LoVo (cell line): ENCODE data around the gene PLXNA4.
"Not testable (repeated sequence)": the region's sequence is repeated elsewhere in the genome, so short reads cannot be mapped to it uniquely, and the experiment has no call there.

Source experiments
- DNase-seq: peaks from one replicate; pipeline ENCODE4 v3.0.0-alpha.2; 2016; ENCODE audit warnings: low spot score

Gene PLXNA4

GRCh38 chr7:132169730-132170129 is 406.5 kb downstream of the PLXNA4 start:
- DNase-seq: no peak

DNA sequence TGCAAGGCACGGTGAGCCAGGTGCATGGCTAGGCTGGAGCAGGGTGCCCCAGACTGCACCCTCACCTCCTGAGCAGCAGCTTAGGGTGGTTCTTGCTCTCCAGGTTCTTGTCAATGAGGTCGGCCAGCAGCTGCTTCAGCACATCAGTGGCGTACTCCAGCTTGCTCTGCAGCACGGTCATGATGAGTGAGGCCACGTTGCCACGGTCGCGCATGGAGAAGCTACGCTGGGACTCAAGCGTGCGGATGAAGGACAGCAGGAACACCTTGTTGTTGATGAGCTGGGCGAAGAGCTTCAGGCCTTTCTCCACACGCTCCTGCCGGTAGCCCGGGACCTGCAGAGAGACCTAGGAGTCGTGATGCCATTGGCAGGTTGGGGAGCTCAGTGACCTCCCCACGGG is 408.0 kb downstream of the PLXNA4 start:
- DNase-seq: no peak

GRCh38 chr7:132165695-132166094 is 410.6 kb downstream of the PLXNA4 start:
- not testable (repeated sequence) for DNase-seq

GRCh38 chr7:132164558-132165125 is 411.6 kb downstream of the PLXNA4 start:
- DNase-seq: no peak

DNA sequence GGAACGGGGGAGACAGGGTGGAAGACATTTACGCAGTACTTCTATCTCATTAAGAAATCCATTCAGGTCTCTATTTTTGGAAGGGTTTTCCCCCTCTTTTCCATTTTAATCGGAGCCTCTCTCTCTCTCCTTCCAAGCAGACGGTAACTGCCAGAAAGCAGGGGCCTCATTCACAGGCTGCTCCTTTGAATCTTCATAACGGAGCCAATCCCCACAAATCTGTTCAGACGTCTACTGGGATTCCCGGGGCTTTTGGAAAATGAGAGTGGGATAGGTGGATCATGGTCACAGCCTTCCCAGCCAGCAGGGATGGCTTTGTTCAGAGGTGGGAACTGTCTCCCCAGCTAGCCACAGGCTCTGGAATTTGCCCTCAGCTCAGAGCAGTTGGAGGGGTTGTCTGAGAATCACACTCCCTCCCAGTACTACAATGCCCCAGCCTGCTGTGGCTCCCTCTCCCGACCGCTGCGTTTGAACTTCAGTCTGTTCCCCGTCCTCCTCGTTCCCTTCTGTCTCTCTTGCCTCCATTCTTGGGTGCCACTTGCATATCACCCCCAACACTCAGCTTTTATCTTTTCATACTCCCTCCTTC is 413.6 kb downstream of the PLXNA4 start:
- no peak for DNase-seq

DNA sequence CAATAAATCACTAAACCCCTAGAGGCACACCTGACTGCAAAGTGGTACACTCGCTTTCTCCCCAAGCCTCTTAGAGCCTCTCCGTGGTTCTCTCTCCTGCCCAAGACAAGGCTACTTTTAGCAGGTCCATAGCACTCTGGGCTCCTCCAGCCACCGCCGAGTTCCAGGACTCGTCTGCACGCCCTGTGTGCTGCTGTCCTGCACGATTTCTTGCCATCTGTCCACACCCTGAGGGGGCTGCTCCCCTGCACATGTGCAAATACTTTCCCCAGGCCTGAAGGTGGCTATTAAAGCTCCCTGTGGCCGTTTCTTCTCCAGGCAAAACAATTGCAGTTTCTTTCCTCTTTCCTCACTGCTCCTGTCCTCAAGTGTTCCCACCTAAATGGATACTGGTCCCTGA is 414.3 kb downstream of the PLXNA4 start:
- DNase-seq: no peak

DNA sequence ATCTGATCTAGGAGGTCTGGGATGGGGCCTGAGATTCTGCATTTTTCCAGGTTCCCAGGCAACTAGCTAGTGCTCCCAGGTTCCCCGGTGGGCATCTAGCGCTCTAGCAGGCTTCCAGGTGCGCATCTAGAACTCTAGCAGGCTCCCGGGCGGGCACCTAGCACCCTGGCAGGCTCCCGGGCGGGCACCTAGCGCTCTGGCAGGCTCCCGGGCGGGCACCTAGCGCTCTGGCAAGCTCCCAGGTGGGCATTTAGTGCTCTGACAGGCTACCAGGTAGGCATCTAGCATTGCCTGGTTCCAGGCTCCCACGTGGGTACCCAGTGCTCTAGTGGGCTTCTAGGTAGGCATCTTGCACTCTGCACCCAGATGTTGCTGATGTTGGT is 414.7 kb downstream of the PLXNA4 start:
- no peak for DNase-seq

GRCh38 chr7:132160611-132161532 is 415.4 kb downstream of the PLXNA4 start:
- DNase-seq: no peak

GRCh38 chr7:132158841-132159240 is 417.4 kb downstream of the PLXNA4 start:
- DNase-seq: no peak

DNA sequence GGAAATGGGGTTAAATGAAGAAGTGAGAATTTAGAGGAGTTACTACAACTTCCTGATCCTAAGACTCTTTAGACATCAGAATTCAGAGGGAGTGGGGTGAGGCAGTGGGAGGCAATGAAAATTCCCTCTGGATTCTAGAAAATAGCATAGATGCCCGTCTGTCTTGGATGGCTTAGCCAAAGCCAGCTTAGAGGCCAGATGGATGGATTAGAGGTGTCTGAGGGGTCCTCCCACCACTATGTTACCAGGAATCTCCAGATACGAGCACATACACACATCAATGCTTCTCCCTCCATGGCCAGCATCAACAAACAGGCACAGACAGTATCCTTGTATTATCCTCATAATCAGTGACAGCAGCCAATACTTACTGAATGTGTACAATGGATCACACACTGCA is 418.1 kb downstream of the PLXNA4 start:
- DNase-seq: no peak

- DNase-seq: no peak
Measured at GRCh38 chr7:132155715-132156114, 420.6 kb downstream of the PLXNA4 start.

- no peak for DNase-seq
Measured at GRCh38 chr7:132154695-132155471, 421.4 kb downstream of the PLXNA4 start.

DNA sequence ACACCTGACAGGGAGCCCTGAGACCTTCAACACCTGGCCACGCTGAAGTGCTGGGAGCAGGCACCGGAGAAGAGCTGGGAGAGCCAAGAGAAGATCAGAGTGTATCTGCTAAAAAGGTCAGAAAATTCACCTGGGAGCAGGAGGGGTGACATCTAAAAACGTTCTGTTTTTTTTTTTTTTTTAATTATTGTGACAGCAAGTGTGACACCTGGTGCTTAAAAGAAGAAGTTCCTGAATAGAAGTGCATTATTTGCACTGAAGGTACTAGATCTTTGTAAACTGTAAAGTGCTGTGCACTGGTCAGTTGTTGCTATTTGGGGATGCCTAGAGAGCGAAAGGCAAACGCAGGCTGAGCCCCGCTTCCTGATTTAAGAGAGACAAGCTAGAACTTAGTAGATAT is 422.0 kb downstream of the PLXNA4 start:
- no peak for DNase-seq

- DNase-seq: no peak
Measured at GRCh38 chr7:132152131-132152889, 424.0 kb downstream of the PLXNA4 start.

DNA sequence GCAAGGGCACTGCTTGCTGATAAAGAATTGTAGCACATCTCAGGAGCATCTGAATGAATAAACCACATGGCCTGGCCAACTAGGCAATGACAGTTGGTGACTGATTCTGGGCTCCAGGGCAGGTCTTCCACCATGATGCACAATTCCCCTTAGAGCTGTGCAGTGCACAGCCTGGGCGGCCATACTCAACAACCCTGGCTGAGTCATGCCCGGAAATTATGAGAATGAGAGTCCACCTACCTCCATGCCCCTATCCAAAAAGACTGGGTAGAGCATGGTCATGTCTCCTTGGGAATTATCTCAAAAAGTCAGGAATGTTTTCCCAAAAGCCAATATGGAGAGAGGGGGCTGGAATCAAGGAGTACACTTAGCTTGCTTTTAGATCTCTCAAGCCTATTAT is 425.6 kb downstream of the PLXNA4 start:
- no peak for DNase-seq

DNA sequence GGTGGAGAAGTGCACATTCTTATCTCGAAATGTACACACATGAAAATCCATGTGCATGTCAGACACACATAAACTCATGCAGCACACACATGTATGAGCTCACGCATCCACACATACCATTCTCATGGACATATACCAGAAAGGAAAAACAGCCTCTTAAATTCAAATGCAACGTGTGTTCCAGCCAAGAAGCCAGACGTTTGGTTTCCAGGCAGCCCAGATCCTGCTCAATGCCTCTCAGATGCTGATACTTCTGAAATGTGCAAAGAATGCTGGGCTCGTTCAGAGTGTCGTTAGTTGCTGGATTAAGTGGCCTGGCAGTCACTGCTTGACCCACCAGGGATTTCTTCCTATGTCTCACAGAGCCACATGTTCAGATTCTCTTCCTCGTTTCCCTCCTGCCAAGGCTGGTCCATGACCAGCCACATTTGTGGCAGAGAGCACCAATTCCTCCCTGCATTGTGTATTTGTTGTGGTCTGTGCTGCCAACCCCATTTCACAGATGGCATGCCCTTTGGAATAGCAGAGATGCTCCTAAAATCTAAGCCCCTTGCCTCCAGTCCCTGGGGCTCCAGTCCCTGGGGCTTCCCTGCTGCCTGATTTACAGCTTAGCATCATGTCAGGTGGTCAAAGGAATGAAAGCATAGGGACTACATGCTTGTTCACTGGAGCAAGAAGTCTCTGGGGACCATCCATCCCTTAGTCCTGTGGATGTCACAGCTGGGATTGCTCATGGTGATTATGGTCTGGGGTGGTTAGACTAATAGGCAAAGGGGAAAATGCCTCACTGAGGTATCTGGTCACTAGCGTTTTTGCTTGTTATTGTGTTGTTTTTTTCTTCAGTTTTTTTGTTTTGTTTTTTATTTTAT is 426.6 kb downstream of the PLXNA4 start:
- DNase-seq: no peak

- DNase-seq: no peak
Measured at GRCh38 chr7:132148876-132149275, 427.4 kb downstream of the PLXNA4 start.

GRCh38 chr7:132145466-132145865 is 430.8 kb downstream of the PLXNA4 start:
- DNase-seq: no peak

- no peak for DNase-seq
Measured at GRCh38 chr7:132145063-132145462, 431.2 kb downstream of the PLXNA4 start.

DNA sequence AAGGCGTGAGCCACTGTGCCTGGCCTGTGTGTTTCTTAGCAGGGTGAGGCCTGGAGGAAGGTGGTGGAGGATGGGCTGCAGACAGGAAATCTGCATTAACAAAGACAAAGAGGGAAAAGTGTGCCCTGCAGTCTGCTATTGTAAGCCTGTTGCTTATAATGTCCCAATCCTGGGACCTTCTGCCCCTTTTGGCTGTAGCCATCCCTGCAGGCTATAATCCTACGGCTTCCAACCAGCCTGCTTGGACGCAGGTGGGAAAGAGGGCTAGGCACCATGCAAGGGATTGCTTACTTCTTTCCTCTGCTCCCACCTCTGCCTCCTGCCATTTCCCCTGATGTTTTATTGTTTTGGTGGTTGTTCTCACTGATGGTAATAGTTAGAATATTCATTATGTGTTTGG is 434.3 kb downstream of the PLXNA4 start:
- DNase-seq: no peak

DNA sequence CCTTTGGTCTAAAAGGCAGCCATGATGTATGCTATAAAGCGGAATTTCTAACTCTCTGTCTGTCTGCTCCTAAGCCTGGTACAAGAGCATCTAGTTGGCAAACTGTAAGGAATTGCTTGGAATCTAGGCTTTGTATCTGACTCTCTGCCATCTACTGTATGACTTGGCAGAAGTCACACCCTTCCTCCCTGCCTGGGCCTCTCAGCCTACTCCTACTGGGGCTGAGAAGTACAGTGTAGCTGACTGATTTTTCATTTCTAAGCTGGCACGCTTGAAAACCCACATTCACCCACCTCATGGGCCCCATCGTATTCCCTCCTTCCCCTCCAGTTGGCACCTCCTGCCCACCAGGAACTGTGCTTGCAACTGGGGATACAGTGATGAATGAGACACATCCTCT is 435.2 kb downstream of the PLXNA4 start:
- DNase-seq: no peak
